ENCODE data around the gene TBC1D22A.
"Not testable (repeated sequence)": the region's sequence is repeated elsewhere in the genome, so short reads cannot be mapped to it uniquely, and the experiment has no call there.

TBC1D22A gene

GRCh38 chr22:47048123-47049077, 285.9 kb downstream of the TBC1D22A start:
- Histone ChIP-seq H3K9me3 (replicated peaks; ENCODE audit: low read length) (no peaks in the 10 kb centered on the region), H3K4me3 (ENCODE audit: low read length) (no peak overlapping the region), H3K36me3 (ENCODE audit: insufficient read depth, low read length) (no peaks in the 10 kb centered on the region), H3K27me3 (ENCODE audit: control insufficient read depth, insufficient read depth, low read length) (no peaks in the 10 kb centered on the region), H3K4me2 (ENCODE audit: low read length) (no peak overlapping the region), H3K9ac (ENCODE audit: low read depth, low read length) (no peak overlapping the region), H3K4me1 (ENCODE audit: control insufficient read depth, insufficient read depth, low read length) (peaks cover 4% of the 10 kb centered on the region)

GRCh38 chr22:47049078-47049624, 286.7 kb downstream of the TBC1D22A start:
- Histone ChIP-seq H3K4me2 (ENCODE audit: low read length) (no peak overlapping the region), H3K36me3 (ENCODE audit: insufficient read depth, low read length) (peaks cover 2% of the 10 kb centered on the region), H3K4me1 (ENCODE audit: control insufficient read depth, insufficient read depth, low read length) (peaks cover 3% of the 10 kb centered on the region), H3K4me3 (ENCODE audit: low read length) (no peak overlapping the region), H3K9ac (ENCODE audit: low read depth, low read length) (no peak overlapping the region), H3K9me3 (replicated peaks; ENCODE audit: low read length) (no peaks in the 10 kb centered on the region), H3K27me3 (ENCODE audit: control insufficient read depth, insufficient read depth, low read length) (no peaks in the 10 kb centered on the region)

GRCh38 chr22:47049736-47050400, 287.4 kb downstream of the TBC1D22A start:
- H3K4me3 ChIP-seq (ENCODE audit: low read length); H3K27me3 ChIP-seq (ENCODE audit: control insufficient read depth, insufficient read depth, low read length); H3K9me3 ChIP-seq (replicated peaks; ENCODE audit: low read length); H3K36me3 ChIP-seq (ENCODE audit: insufficient read depth, low read length); H3K4me2 ChIP-seq (ENCODE audit: low read length); H3K4me1 ChIP-seq (ENCODE audit: control insufficient read depth, insufficient read depth, low read length); H3K9ac ChIP-seq (ENCODE audit: low read depth, low read length): not testable (repeated sequence)

GRCh38 chr22:47050401-47051051, 288.1 kb downstream of the TBC1D22A start:
- no peaks in the 10 kb centered on the region for H3K9me3 ChIP-seq (replicated peaks; ENCODE audit: low read length)

GRCh38 chr22:47051441-47052071, 289.1 kb downstream of the TBC1D22A start:
- H3K4me3 ChIP-seq (ENCODE audit: low read length), result no peak overlapping the region
- H3K4me1 ChIP-seq (ENCODE audit: control insufficient read depth, insufficient read depth, low read length), result no peaks in the 10 kb centered on the region
- H3K9ac ChIP-seq (ENCODE audit: low read depth, low read length), result no peak overlapping the region
- H3K27me3 ChIP-seq (ENCODE audit: control insufficient read depth, insufficient read depth, low read length), result no peaks in the 10 kb centered on the region
- H3K36me3 ChIP-seq (ENCODE audit: insufficient read depth, low read length), result peaks cover 4% of the 10 kb centered on the region
- no peak overlapping the region for H3K4me2 ChIP-seq (ENCODE audit: low read length)
- H3K9me3 ChIP-seq (replicated peaks; ENCODE audit: low read length), result no peaks in the 10 kb centered on the region

More at GRCh38 chr22:47050401-47051051, 288.1 kb downstream of the TBC1D22A start:
- H3K36me3 ChIP-seq (ENCODE audit: insufficient read depth, low read length), result peaks cover 4% of the 10 kb centered on the region
- H3K9ac ChIP-seq (ENCODE audit: low read depth, low read length), result no peak overlapping the region
- H3K4me2 ChIP-seq (ENCODE audit: low read length), result no peak overlapping the region
- H3K4me3 ChIP-seq (ENCODE audit: low read length), result no peak overlapping the region
- no peaks in the 10 kb centered on the region for H3K27me3 ChIP-seq (ENCODE audit: control insufficient read depth, insufficient read depth, low read length)
- H3K4me1 ChIP-seq (ENCODE audit: control insufficient read depth, insufficient read depth, low read length), result no peaks in the 10 kb centered on the region

- no peak overlapping the region for H3K4me3 ChIP-seq (ENCODE audit: low read length)
- no peaks in the 10 kb centered on the region for H3K9me3 ChIP-seq (replicated peaks; ENCODE audit: low read length)
- no peaks in the 10 kb centered on the region for H3K27me3 ChIP-seq (ENCODE audit: control insufficient read depth, insufficient read depth, low read length)
- no peak overlapping the region for H3K9ac ChIP-seq (ENCODE audit: low read depth, low read length)
- H3K36me3 ChIP-seq (ENCODE audit: insufficient read depth, low read length), result peaks cover 4% of the 10 kb centered on the region
- no peak overlapping the region for H3K4me2 ChIP-seq (ENCODE audit: low read length)
- H3K4me1 ChIP-seq (ENCODE audit: control insufficient read depth, insufficient read depth, low read length), result no peaks in the 10 kb centered on the region
Observed at GRCh38 chr22:47052236-47053012, 290.0 kb downstream of the TBC1D22A start.

- Histone ChIP-seq H3K9ac (ENCODE audit: low read depth, low read length) (no peak overlapping the region), H3K4me1 (ENCODE audit: control insufficient read depth, insufficient read depth, low read length) (no peaks in the 10 kb centered on the region), H3K27me3 (ENCODE audit: control insufficient read depth, insufficient read depth, low read length) (no peaks in the 10 kb centered on the region), H3K9me3 (replicated peaks; ENCODE audit: low read length) (no peaks in the 10 kb centered on the region), H3K4me3 (ENCODE audit: low read length) (no peak overlapping the region), H3K4me2 (ENCODE audit: low read length) (no peak overlapping the region), H3K36me3 (ENCODE audit: insufficient read depth, low read length) (peaks cover 4% of the 10 kb centered on the region)
Observed at GRCh38 chr22:47053013-47053725, 290.7 kb downstream of the TBC1D22A start.

GRCh38 chr22:47053726-47054141, 291.3 kb downstream of the TBC1D22A start:
- H3K4me1 ChIP-seq (ENCODE audit: control insufficient read depth, insufficient read depth, low read length), result no peaks in the 10 kb centered on the region
- H3K9ac ChIP-seq (ENCODE audit: low read depth, low read length), result no peak overlapping the region
- H3K9me3 ChIP-seq (replicated peaks; ENCODE audit: low read length), result no peaks in the 10 kb centered on the region
- no peak overlapping the region for H3K4me2 ChIP-seq (ENCODE audit: low read length)
- no peak overlapping the region for H3K4me3 ChIP-seq (ENCODE audit: low read length)
- peaks cover 4% of the 10 kb centered on the region for H3K36me3 ChIP-seq (ENCODE audit: insufficient read depth, low read length)
- no peaks in the 10 kb centered on the region for H3K27me3 ChIP-seq (ENCODE audit: control insufficient read depth, insufficient read depth, low read length)

- Histone ChIP-seq H3K4me2 (ENCODE audit: low read length) (no peak overlapping the region), H3K27me3 (ENCODE audit: control insufficient read depth, insufficient read depth, low read length) (no peaks in the 10 kb centered on the region), H3K9me3 (replicated peaks; ENCODE audit: low read length) (no peaks in the 10 kb centered on the region), H3K36me3 (ENCODE audit: insufficient read depth, low read length) (peaks cover 4% of the 10 kb centered on the region), H3K4me3 (ENCODE audit: low read length) (no peak overlapping the region), H3K4me1 (ENCODE audit: control insufficient read depth, insufficient read depth, low read length) (no peaks in the 10 kb centered on the region), H3K9ac (ENCODE audit: low read depth, low read length) (no peak overlapping the region)
Observed at GRCh38 chr22:47054231-47055072, 292.0 kb downstream of the TBC1D22A start.
